Daoy (cell line): ENCODE measurements around the gene ZSWIM9. TPM values are rescaled to one million over a fixed set of nuclear protein-coding genes. Genes with fewer than 3 reads are reported as not detected.

Experiments
- DNase-seq: peaks from one replicate; pipeline ENCODE4 v3.0.0-alpha.2; 2015; ENCODE audit warnings: low read depth
- total RNA-seq: library from RNA; depleted of rRNA; stranded (reverse); fragments of >200 nt; shearing (Covaris generic); gene quantifications from 2 replicates; pipeline ENCODE4 v1.2.3, GENCODE V29; 2014; rRNA removed

ZSWIM9 gene
- 0.86 and 3.0 TPM in 2 replicates for total RNA-seq

- peak; percentile 97 for DNase-seq
Observed at GRCh38 chr19:48169939-48170803, at the start of gene ZSWIM9, which contains the start of gene LIG1. Gene ZSWIM9 (plus strand): TSS chr19:48170680. CDS start chr19:48171803, 1,123 bp downstream. Gene LIG1 (minus strand): TSS chr19:48170344. CDS start chr19:48165566, 4,778 bp downstream.

GRCh38 chr19:48121066-48121465 lies 49.4 kb upstream of the ZSWIM9 start:
- DNase-seq = no peak

- peak; percentile 72 for DNase-seq
Observed at GRCh38 chr19:48121909-48122371, 48.5 kb upstream of the ZSWIM9 start.

- no peak for DNase-seq
Observed at GRCh38 chr19:48122421-48122820, 48.1 kb upstream of the ZSWIM9 start.

- DNase-seq = peak; percentile 90
Observed at GRCh38 chr19:48123907-48124651, 46.4 kb upstream of the ZSWIM9 start.

GRCh38 chr19:48127561-48127960 lies 42.9 kb upstream of the ZSWIM9 start:
- DNase-seq = no peak

GRCh38 chr19:48133094-48133493 lies 37.4 kb upstream of the ZSWIM9 start:
- DNase-seq = no peak

GRCh38 chr19:48135411-48135810 lies 35.1 kb upstream of the ZSWIM9 start:
- peak; percentile 20 for DNase-seq

GRCh38 chr19:48136547-48136946 lies 33.9 kb upstream of the ZSWIM9 start:
- DNase-seq = no peak

- no peak for DNase-seq
Observed at GRCh38 chr19:48137411-48137810, 33.1 kb upstream of the ZSWIM9 start.

- DNase-seq = no peak
Observed at GRCh38 chr19:48139053-48139452, 31.4 kb upstream of the ZSWIM9 start.

GRCh38 chr19:48147597-48148175 lies 22.8 kb upstream of the ZSWIM9 start:
- DNase-seq = no peak

- DNase-seq = no peak
Observed at GRCh38 chr19:48148576-48148975, 21.9 kb upstream of the ZSWIM9 start.

GRCh38 chr19:48149430-48149829 lies 21.1 kb upstream of the ZSWIM9 start:
- no peak for DNase-seq

GRCh38 chr19:48152551-48152950 lies 17.9 kb upstream of the ZSWIM9 start:
- DNase-seq = peak; percentile 43

GRCh38 chr19:48154003-48154402 lies 16.5 kb upstream of the ZSWIM9 start:
- DNase-seq = no peak

GRCh38 chr19:48158210-48158790 lies 12.2 kb upstream of the ZSWIM9 start:
- DNase-seq = no peak

- no peak for DNase-seq
Observed at GRCh38 chr19:48168689-48169088, 1.8 kb upstream of the ZSWIM9 start.

GRCh38 chr19:48169578-48169938 lies 922 bp upstream of the ZSWIM9 start:
- peak; percentile 64 for DNase-seq

- no peak for DNase-seq
Observed at GRCh38 chr19:48170817-48171347, 402 bp downstream of the ZSWIM9 start.

- DNase-seq = no peak
Observed at GRCh38 chr19:48171710-48172109, 1.2 kb downstream of the ZSWIM9 start.
